Vagina (tissue), 2 donors: ENCODE measurements around the gene MYH7B.

Experiments
- CTCF ChIP-seq, 3 experiments: fragments of 450-650 bp in 2 of 3; fragments of 200-600 bp in 1 of 3; sonication (generic) in 1 of 3; IDR thresholded peaks; one replicate each; pipeline ENCODE4 v1.5.1; 2017 to 2019; ENCODE audit warnings: antibody characterized with exemption in 3 of 3, mild to moderate bottlenecking in 2 of 3, moderate library complexity in 2 of 3
- POLR2A ChIP-seq, 2 donors: fragments of 450-650 bp; IDR thresholded peaks; one replicate each; pipeline ENCODE4 v1.6.1; 2017; ENCODE audit warnings: antibody characterized with exemption in 2 of 2, mild to moderate bottlenecking in 2 of 2, moderate library complexity in 2 of 2

- no peak for TF ChIP-seq CTCF (IDR thresholded peaks at IDR 0.05)
- TF ChIP-seq POLR2A (IDR thresholded peaks at IDR 0.05), result no peak
Measured at GRCh38 chr20:34983089-34983820, 27.6 kb downstream of the MYH7B start.
